Metanephros (tissue), 2 donors: ENCODE data around the gene F8A3. TPM values are rescaled to one million over a fixed set of nuclear protein-coding genes. Genes with fewer than 3 reads are reported as not detected.

Experiments
- small RNA-seq: library from RNA; depleted of rRNA; stranded (forward); fragments of <200 nt; gene quantifications from one replicate; pipeline ENCODE3, GENCODE V24; 2014; ENCODE audit warnings: low replicate concordance
- total RNA-seq: library from RNA; depleted of rRNA; stranded (reverse); fragments of >200 nt; gene quantifications from one replicate; pipeline ENCODE4 v1.2.3, GENCODE V29; 2014

The F8A3 gene
- 5.4 TPM for total RNA-seq

GRCh38 chrX:155458471-155458870 is at the start of gene F8A3:
Gene F8A3 (minus strand): TSS chrX:155458620. CDS start chrX:155458600, 20 bp downstream.

Small RNA genes lying within 50 kb of the gene (small RNA-seq; reads per million reads assigned to genes)
- not detected for gene MIR1184-3

Other genes starting within 250 kb of the F8A3 start
- 29.9 TPM for gene VBP1, start 242.2 kb downstream of the F8A3 start, total RNA-seq
- gene RAB39B, start 194.1 kb downstream of the F8A3 start, total RNA-seq, result 2.0 TPM
- 4.4 TPM for gene CLIC2, start 124.0 kb downstream of the F8A3 start, total RNA-seq
- not detected for gene F8A2, start 76.5 kb downstream of the F8A3 start, total RNA-seq
- gene SPRY3, start 154.0 kb upstream of the F8A3 start, total RNA-seq, result 1.8 TPM
- gene TMLHE, start 154.3 kb upstream of the F8A3 start, total RNA-seq, result 30.0 TPM